A549 (cell line): ENCODE measurements around the gene KRTAP10-7.

Experiments used
- ATOH8 ChIP-seq: fragments of 250-450 bp; sonication (Bioruptor Pico); IDR thresholded peaks from 2 replicates; pipeline ENCODE4 v1.5.0; 2020; ENCODE audit warnings: low read depth, mild to moderate bottlenecking, moderate library complexity
- CTCF ChIP-seq: fragments of >200 bp; sonication (Bioruptor Twin); formaldehyde crosslinking; IDR thresholded peaks from 3 replicates; pipeline ENCODE4 v1.5.1; 2016
- EP300 ChIP-seq, 2 experiments: fragments of >200 bp; sonication (Bioruptor Twin); formaldehyde crosslinking; IDR thresholded peaks; 2 replicates in 1 of 2; 3 replicates in 1 of 2; pipeline ENCODE4 v1.6.1; 2016 to 2017
- GATA3 ChIP-seq: IDR thresholded peaks from 2 replicates; pipeline ENCODE4 v1.6.1; 2012; ENCODE audit warnings: borderline replicate concordance
- JUN ChIP-seq, 2 experiments: fragments of >200 bp; sonication (Bioruptor Twin); formaldehyde crosslinking; IDR thresholded peaks; 2 replicates in 1 of 2; 3 replicates in 1 of 2; pipeline ENCODE4 v1.6.1; 2016 to 2017
- MAZ ChIP-seq: fragments of 150-350 bp; IDR thresholded peaks from 2 replicates; pipeline ENCODE4 v1.6.1; 2014; ENCODE audit warnings: antibody characterized with exemption, low read depth, low read length, borderline replicate concordance
- POLR2A ChIP-seq: IDR thresholded peaks from 2 replicates; pipeline ENCODE4 v1.6.1; 2012; ENCODE audit warnings: mild to moderate bottlenecking, low read length
- POLR2AphosphoS2 ChIP-seq: conservative IDR thresholded peaks from 2 replicates; pipeline ENCODE4 v1.6.1; 2012; ENCODE audit warnings: low read length, improper control_type of control experiment, inconsistent platforms
- REST ChIP-seq: fragments of 200-600 bp; sonication (generic); IDR thresholded peaks from 2 replicates; pipeline ENCODE4 v1.6.1; 2016; ENCODE audit warnings: antibody characterized with exemption, mild to moderate bottlenecking, moderate library complexity
- RFX5 ChIP-seq: fragments of 450-650 bp; IDR thresholded peaks from 2 replicates; pipeline ENCODE4 v1.7.1; 2014; ENCODE audit warnings: antibody characterized with exemption, mild to moderate bottlenecking, moderate library complexity
- SMC3 ChIP-seq: fragments of >200 bp; sonication (Bioruptor Twin); formaldehyde crosslinking; IDR thresholded peaks from 3 replicates; pipeline ENCODE4 v1.6.1; 2018; ENCODE audit warnings: inconsistent platforms

- TF ChIP-seq RFX5 (no peak), MAZ (no peak), EP300 (IDR thresholded peaks at IDR 0.05) (no peak), CTCF (no peak), ATOH8 (CRISPR knock-in tag) (no peak), POLR2AphosphoS2 (no peak), REST (no peak), SMC3 (no peak), GATA3 (no peak), POLR2A (no peak), JUN (IDR thresholded peaks at IDR 0.05) (no peak)
Measured at GRCh38 chr21:44648557-44649311, 48.3 kb downstream of the KRTAP10-7 start.
